ENCODE results near the gene CPLX3.

CPLX3 gene

DNA sequence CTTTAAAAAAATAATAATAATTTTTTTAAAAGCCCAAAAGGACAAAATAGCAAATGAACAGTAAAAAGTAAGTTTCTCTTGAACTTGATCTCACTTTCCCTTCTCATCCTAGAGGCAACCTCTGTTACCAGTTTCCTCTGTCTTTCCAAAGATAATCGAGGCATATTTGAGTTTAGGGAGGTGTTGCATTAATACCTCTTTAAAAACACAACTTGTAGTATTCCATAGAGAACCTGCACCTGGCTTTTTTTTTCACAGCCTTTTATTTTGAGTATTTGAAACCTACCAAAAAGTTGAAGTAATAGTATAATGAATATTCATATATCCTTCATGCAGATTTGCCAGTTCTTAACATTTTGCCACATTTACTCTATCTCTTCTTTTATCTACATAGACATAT, 35.4 kb upstream of the CPLX3 start:
- Histone ChIP-seq H3K4me1 (peaks cover 13% of the 10 kb centered on the region), H3K36me3 (peaks cover 5% of the 10 kb centered on the region; the same call in 1 of the 2 replicates), H3K27me3 (no peaks in the 10 kb centered on the region), H3K4me3 (ENCODE audit: low read depth, low read length) (no peak overlapping the region), H3K9me3 (no peaks in the 10 kb centered on the region)
- DNase-seq, result no peak
- TF ChIP-seq, protein P1, sequence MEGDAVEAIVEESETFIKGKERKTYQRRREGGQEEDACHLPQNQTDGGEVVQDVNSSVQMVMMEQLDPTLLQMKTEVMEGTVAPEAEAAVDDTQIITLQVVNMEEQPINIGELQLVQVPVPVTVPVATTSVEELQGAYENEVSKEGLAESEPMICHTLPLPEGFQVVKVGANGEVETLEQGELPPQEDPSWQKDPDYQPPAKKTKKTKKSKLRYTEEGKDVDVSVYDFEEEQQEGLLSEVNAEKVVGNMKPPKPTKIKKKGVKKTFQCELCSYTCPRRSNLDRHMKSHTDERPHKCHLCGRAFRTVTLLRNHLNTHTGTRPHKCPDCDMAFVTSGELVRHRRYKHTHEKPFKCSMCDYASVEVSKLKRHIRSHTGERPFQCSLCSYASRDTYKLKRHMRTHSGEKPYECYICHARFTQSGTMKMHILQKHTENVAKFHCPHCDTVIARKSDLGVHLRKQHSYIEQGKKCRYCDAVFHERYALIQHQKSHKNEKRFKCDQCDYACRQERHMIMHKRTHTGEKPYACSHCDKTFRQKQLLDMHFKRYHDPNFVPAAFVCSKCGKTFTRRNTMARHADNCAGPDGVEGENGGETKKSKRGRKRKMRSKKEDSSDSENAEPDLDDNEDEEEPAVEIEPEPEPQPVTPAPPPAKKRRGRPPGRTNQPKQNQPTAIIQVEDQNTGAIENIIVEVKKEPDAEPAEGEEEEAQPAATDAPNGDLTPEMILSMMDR (IDR thresholded peaks at IDR 0.05; ENCODE audit: low read depth, low read length), result no peak

DNA sequence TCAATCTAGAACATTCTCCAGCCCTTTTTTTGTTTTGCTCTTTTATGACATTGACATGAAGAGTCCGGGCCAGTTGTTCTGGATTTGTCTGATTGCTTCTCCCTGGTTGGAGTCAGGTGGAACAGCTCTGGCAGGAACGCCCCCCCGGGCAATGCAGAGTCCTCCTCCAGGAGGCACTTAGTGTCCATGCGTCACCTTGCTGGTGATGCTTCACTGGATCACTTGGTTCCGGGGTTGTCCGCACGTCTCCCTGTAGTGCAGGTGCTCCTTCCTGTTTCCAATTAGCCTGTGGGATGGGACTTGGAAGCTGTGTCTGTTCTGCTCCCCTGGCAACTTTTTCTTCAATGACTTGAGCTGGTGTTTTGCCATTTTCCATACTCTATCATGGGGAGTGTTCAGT, 34.8 kb upstream of the CPLX3 start:
- TF ChIP-seq, protein P1 (IDR thresholded peaks at IDR 0.05; ENCODE audit: low read depth, low read length), result no peak
- no peaks in the 10 kb centered on the region for H3K9me3 ChIP-seq
- no peak overlapping the region for H3K4me3 ChIP-seq (ENCODE audit: low read depth, low read length)
- DNase-seq, result no peak
- no peaks in the 10 kb centered on the region for H3K27me3 ChIP-seq
- peaks cover 5% of the 10 kb centered on the region; the same call in 1 of the 2 replicates for H3K36me3 ChIP-seq
- peaks cover 13% of the 10 kb centered on the region for H3K4me1 ChIP-seq

DNA sequence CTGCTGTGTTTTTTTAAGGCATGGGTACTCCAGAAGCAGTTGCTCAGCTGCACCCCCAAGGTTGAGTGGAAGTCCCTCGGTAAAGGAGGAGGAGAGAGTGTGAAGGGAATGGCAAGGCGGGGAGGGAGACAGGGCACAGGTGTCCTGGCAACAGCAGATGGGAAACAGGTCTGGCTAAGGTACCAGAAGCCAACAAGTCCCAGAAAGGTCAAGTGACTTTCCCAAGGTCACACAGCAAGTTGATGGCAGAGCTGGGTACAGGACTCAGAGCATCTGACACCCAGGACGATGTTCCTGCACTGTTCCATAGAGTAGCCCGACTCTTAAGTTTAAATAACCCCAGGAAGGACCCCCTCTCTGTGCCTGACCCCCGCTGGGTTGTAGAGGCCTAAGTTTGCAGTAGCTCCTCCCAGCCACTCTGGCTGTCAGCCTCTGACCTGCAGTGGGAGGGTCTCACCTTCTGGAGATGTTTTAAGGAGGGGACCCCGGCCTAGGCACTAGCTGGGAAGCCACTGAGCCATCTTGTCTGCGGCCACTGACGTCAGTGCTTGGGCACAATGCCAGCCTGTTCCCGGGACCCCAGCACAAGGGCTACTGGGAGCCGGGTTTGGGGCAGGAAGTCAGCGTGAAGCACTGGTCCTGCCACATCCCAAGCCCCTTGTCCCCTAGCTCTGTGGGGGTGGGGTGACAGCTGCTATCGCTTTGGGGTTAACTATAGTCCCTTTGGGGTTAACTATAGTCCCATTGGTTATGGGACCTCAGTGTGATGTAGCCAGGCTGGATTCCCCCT, 34.0 kb upstream of the CPLX3 start:
- Histone ChIP-seq H3K4me3 (ENCODE audit: low read depth, low read length) (no peak overlapping the region), H3K9me3 (no peaks in the 10 kb centered on the region), H3K4me1 (peaks cover 13% of the 10 kb centered on the region), H3K36me3 (peaks cover 5% of the 10 kb centered on the region; the same call in 1 of the 2 replicates), H3K27me3 (no peaks in the 10 kb centered on the region)
- no peak for DNase-seq
- TF ChIP-seq, protein P1 (IDR thresholded peaks at IDR 0.05; ENCODE audit: low read depth, low read length), result no peak

- no peaks in the 10 kb centered on the region for H3K27me3 ChIP-seq
- peaks cover 13% of the 10 kb centered on the region for H3K4me1 ChIP-seq
- TF ChIP-seq, protein P1 (IDR thresholded peaks at IDR 0.05; ENCODE audit: low read depth, low read length), result no peak
- no peak for DNase-seq
- no peaks in the 10 kb centered on the region for H3K9me3 ChIP-seq
- H3K4me3 ChIP-seq (ENCODE audit: low read depth, low read length), result no peak overlapping the region
- H3K36me3 ChIP-seq, result peaks cover 7% of the 10 kb centered on the region
These were observed 33.0 kb upstream of the CPLX3 start for GRCh38 chr15:74793135-74794028.

GRCh38 chr15:74794248-74794969, 32.0 kb upstream of the CPLX3 start:
- H3K4me3 ChIP-seq (ENCODE audit: low read depth, low read length), result no peak overlapping the region
- peaks cover 13% of the 10 kb centered on the region for H3K4me1 ChIP-seq
- H3K9me3 ChIP-seq, result no peaks in the 10 kb centered on the region
- peaks cover 17% of the 10 kb centered on the region for H3K36me3 ChIP-seq
- no peak for DNase-seq
- TF ChIP-seq, protein P1 (IDR thresholded peaks at IDR 0.05; ENCODE audit: low read depth, low read length), result no peak
- H3K27me3 ChIP-seq, result no peaks in the 10 kb centered on the region
